ENCODE measurements around the gene OR13A1. TPM values are rescaled to one million over a fixed set of nuclear protein-coding genes. Genes with fewer than 3 reads are reported as not detected.
A peak's percentile ranks its signal among the peaks of the same experiment; 100 is the strongest.

OR13A1 gene
- total and polyA plus RNA-seq, 2 donors (not counting 1 experiment from before 2014, with no cell fraction given) = 2.3 to 5.8 TPM

DNA sequence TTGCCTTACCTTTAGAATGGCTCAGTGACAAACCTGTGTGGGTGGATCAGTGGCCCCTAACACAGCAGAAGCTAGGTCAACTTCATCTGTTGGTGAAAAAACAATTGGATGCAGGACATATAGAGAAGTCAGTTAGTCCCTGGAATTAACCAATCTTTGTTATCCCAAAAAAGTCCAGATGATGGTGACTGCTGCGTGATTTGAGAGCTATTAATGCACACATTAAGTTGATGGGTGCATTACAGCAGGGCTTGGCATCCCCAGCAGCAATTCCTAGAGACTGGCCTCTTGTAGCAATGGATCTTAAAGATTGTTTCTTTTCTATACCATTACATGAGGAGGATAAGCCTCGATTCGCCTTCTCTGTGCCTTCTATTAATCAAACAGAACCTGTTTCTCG, 33.3 kb downstream of the OR13A1 start:
- intact Hi-C loops (cut with micrococcal nuclease) = no loop called here
- Histone ChIP-seq H3K79me2 (ENCODE audit: control insufficient read depth, insufficient read depth, low read length) (no peaks in the 10 kb centered on the region), H3K4me3 (ENCODE audit: control extremely low read depth in 1 of 5, extremely low read depth in 1 of 5, insufficient read depth in 1 of 5, low read depth in 2 of 5, low read length in 4 of 5) (no peak overlapping the region), H3K27ac (ENCODE audit: low read length in 2 of 2) (no peak overlapping the region), H2AFZ (ENCODE audit: insufficient read depth, low read depth, low read length, poor library complexity, severe bottlenecking) (no peak overlapping the region), H3K9me3 (ENCODE audit: control extremely low read depth in 1 of 3, control insufficient read depth in 2 of 3, insufficient read depth in 1 of 3, low read length in 2 of 3) (peaks cover 0 to 4% (median 0%) of the 10 kb centered on the region in 3 donors), H3K4me1 (ENCODE audit: control insufficient read depth in 2 of 2, insufficient read depth in 2 of 2, low read length in 2 of 2) (no peaks in the 10 kb centered on the region), H3K27me3 (replicated peaks in 1 of 4; ENCODE audit: control extremely low read depth in 1 of 4, control insufficient read depth in 3 of 4, insufficient read depth in 4 of 4, low read length in 3 of 4) (no peaks in the 10 kb centered on the region), H3K9ac (ENCODE audit: low read length) (no peak overlapping the region), H4K20me1 (ENCODE audit: control insufficient read depth, insufficient read depth, low read length, poor library complexity, severe bottlenecking) (no peaks in the 10 kb centered on the region), H3K4me2 (replicated peaks; ENCODE audit: low read depth, low read length, poor library complexity, severe bottlenecking) (no peak overlapping the region), H3K36me3 (replicated peaks in 1 of 2; ENCODE audit: control extremely low read depth in 1 of 2, control insufficient read depth in 1 of 2, extremely low read depth in 1 of 2, insufficient read depth in 2 of 2, low read length in 1 of 2) (no peaks in the 10 kb centered on the region)
- ATAC-seq (ENCODE audit: low read depth) = no peak
- POLR2A ChIA-PET = no interaction called here
- Mint-ChIP-seq H3K9me3 (ENCODE audit: insufficient read depth) (no peaks in the 10 kb centered on the region), H3K4me3 (no peak overlapping the region), H3K27me3 (no peaks in the 10 kb centered on the region), H3K4me1 (no peaks in the 10 kb centered on the region), H3K27ac (no peak overlapping the region)
- CTCF ChIA-PET = interaction anchor here (1.5 kb wide), 1 partner anchor 8 kb away, joined by 3 read pairs; no protein-coding TSS in a partner anchor
- WGBS (ENCODE audit: insufficient coverage) = no CpG with 5 or more reads among the region's 4 CpGs
- DNase-seq = peak; percentile 32
- TF ChIP-seq CTCF (IDR thresholded peaks at IDR 0.05) (no peak), EZH2 (IDR thresholded peaks at IDR 0.05; ENCODE audit: borderline replicate concordance, insufficient read depth, low read depth, low read length, poor library complexity, severe bottlenecking) (no peak)

DNA sequence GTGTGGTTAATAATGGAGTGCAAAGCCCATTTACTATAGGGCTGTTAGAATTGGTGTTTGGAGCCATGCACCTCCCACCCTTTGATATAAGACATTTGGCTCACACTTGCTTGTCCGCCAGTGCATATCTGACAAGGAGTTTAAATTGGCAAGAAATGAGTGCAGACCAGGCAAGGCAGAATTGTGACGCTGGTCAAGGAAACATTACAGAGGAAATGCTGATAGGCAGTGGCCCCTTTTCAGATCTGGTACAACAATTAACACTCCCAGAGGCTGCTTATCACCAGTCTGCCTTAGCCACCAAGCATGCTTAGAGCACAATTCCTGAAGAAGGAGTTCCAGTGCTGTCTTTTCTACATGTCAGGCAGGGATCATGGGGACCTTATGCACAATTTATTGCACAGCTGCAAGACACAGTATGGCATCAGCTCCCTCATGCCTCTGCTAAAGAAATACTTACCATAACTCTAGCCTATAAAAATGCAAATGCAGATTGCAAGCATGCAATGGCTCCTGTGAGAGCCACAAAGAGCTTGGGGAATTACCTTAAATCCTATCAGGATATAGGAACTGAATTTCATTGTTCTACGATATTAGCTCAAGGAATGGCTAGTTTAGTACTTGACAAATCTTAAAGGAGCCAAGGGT, 35.2 kb downstream of the OR13A1 start:
- no peaks in the 10 kb centered on the region for H3K36me3 ChIP-seq (replicated peaks in 1 of 2; ENCODE audit: control extremely low read depth in 1 of 2, control insufficient read depth in 1 of 2, extremely low read depth in 1 of 2, insufficient read depth in 2 of 2, low read length in 1 of 2)
- ATAC-seq (ENCODE audit: low read depth) (no peak), DNase-seq (no peak)
- no peak overlapping the region for H3K27ac Mint-ChIP-seq
- H3K4me3 ChIP-seq (ENCODE audit: control extremely low read depth in 1 of 5, extremely low read depth in 1 of 5, insufficient read depth in 1 of 5, low read depth in 2 of 5, low read length in 4 of 5) = no peak overlapping the region
- ChIA-PET POLR2A (no interaction called here), CTCF (no interaction called here)
- no peaks in the 10 kb centered on the region for H3K79me2 ChIP-seq (ENCODE audit: control insufficient read depth, insufficient read depth, low read length)
- TF ChIP-seq EZH2 (IDR thresholded peaks at IDR 0.05; ENCODE audit: borderline replicate concordance, insufficient read depth, low read depth, low read length, poor library complexity, severe bottlenecking) (no peak), CTCF (IDR thresholded peaks at IDR 0.05) (no peak)
- no peak overlapping the region for H3K27ac ChIP-seq (ENCODE audit: low read length in 2 of 2)
- WGBS (ENCODE audit: insufficient coverage) = no CpG with 5 or more reads among the region's 3 CpGs
- no peaks in the 10 kb centered on the region for H3K4me1 Mint-ChIP-seq
- H3K27me3 ChIP-seq (replicated peaks in 1 of 4; ENCODE audit: control extremely low read depth in 1 of 4, control insufficient read depth in 3 of 4, insufficient read depth in 4 of 4, low read length in 3 of 4) = no peaks in the 10 kb centered on the region
- no peaks in the 10 kb centered on the region for H3K27me3 Mint-ChIP-seq
- H3K4me2 ChIP-seq (replicated peaks; ENCODE audit: low read depth, low read length, poor library complexity, severe bottlenecking) = no peak overlapping the region
- no peaks in the 10 kb centered on the region for H4K20me1 ChIP-seq (ENCODE audit: control insufficient read depth, insufficient read depth, low read length, poor library complexity, severe bottlenecking)
- H2AFZ ChIP-seq (ENCODE audit: insufficient read depth, low read depth, low read length, poor library complexity, severe bottlenecking) = no peak overlapping the region
- no peak overlapping the region for H3K9ac ChIP-seq (ENCODE audit: low read length)
- intact Hi-C loops (cut with micrococcal nuclease) = no loop called here
- no peaks in the 10 kb centered on the region for H3K9me3 ChIP-seq (ENCODE audit: control extremely low read depth in 1 of 3, control insufficient read depth in 2 of 3, insufficient read depth in 1 of 3, low read length in 2 of 3)
- no peak overlapping the region for H3K4me3 Mint-ChIP-seq
- H3K9me3 Mint-ChIP-seq (ENCODE audit: insufficient read depth) = no peaks in the 10 kb centered on the region
- H3K4me1 ChIP-seq (ENCODE audit: control insufficient read depth in 2 of 2, insufficient read depth in 2 of 2, low read length in 2 of 2) = no peaks in the 10 kb centered on the region

Data from B cell (primary cell).